NCI-H1436 treated with DMSO at 0.1 percent for 48 hours (cell line): ENCODE results near the gene GRIN2A.

Source experiments
- DNase-seq: peaks from one replicate; lab custom pipeline; 2025; lab: John Stamatoyannopoulos, UW

The GRIN2A gene

GRCh38 chr16:9766891-9767290, 415.3 kb downstream of the GRIN2A start:
- DNase-seq = no peak

DNA sequence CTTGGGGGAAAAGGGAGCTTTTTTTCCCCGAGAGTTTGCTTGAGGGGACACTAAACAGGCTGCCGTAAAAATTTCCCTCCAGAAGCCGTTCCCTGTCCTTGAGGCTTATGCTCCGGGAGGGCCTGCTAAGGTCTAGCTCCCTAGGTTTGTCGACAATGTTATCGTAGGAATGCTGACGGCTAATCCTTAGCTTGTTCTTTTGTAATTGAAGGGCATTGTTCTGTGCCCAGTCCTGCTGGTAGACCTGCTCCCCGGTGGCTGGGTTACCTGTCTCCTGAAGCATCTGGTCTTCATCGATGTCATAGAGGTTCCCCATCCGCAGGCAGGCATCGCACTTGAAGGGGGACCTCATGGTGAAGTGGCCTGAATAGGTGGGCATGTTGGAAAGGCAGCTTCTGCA, 418.7 kb downstream of the GRIN2A start:
- no peak for DNase-seq

GRCh38 chr16:9761870-9762269, 420.4 kb downstream of the GRIN2A start:
- no peak for DNase-seq

DNA sequence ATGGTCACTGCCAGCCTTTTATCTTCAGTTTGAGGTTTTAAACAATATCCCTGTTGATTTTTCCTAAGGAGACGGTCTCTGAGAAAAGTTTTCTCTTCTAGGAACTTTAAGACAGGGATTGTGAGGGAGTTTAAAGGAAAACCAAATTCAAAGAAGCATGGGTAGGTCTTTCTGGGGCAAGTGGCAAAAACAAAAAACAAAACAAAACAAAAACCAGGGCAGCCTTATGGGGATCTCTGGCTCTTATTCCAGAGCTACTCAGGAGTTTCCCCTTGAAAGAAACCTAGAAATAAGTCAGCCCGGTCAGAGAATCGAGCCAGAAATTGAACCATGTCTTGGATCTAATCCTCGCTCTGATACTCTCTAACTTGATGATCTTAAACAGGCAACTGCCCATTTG, 424.5 kb downstream of the GRIN2A start:
- no peak for DNase-seq

GRCh38 chr16:9756434-9756833, 425.8 kb downstream of the GRIN2A start:
- no peak for DNase-seq

GRCh38 chr16:9755081-9755480, 427.1 kb downstream of the GRIN2A start:
- DNase-seq = no peak

DNA sequence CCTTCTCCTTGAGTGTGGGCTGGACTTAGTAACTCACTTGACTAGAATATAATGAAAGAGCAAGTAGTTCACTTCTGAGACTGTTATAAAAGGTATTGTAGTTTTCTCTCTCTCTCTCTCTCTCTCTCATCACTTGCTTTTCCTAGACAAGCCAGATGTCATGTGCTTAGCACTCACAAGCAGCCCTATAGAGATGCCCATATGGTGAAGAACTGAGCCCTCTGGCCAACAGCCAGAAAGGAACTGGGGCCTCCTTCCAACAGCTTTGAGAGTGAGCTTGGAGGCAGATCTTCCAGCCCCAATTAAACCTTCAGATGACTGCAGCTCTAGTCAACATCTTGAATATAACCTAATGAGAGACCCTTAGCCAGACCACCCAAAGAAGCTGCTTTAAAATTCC, 440.5 kb downstream of the GRIN2A start:
- DNase-seq = no peak

GRCh38 chr16:9739301-9739700, 442.9 kb downstream of the GRIN2A start:
- no peak for DNase-seq

DNA sequence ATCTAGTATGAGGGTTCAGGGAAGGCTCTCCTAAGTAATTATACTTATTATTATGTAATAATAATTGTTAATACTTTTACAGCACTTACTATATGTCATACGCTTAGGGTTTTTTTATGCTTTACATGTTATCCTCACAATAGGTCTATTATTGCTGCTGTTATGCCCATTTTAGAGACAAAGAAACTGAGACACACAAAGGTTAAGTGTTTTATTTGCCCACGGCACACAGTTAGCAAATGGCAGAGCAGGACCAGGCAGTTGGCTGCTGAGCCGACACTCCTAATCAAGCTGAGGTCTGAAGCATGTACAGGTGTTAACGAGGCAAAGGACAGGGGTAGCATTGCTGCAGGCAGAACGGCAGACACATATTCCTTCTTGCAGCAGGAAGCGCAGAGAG, 443.5 kb downstream of the GRIN2A start:
- no peak for DNase-seq

DNA sequence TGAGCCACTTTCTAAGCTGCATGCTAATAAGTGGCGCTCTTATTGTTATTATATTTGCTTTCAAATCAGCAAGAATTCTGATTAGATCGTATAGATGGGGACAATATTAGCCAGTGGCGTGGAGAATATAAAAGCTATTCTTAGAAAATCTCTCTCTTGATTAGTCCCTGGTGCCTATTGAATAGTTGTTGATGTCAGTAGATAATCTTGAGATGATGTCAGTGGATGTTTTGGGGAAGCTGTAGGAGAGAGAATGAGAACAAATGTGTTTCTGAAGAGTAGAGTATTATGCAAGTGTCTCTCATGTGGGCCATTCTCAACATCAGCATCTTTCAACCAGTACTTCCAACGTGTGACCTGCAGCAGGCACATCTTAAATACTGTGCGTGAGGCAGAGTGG, 445.7 kb downstream of the GRIN2A start:
- no peak for DNase-seq

- no peak for DNase-seq
Measured at GRCh38 chr16:9723136-9723535, 459.1 kb downstream of the GRIN2A start.

DNA sequence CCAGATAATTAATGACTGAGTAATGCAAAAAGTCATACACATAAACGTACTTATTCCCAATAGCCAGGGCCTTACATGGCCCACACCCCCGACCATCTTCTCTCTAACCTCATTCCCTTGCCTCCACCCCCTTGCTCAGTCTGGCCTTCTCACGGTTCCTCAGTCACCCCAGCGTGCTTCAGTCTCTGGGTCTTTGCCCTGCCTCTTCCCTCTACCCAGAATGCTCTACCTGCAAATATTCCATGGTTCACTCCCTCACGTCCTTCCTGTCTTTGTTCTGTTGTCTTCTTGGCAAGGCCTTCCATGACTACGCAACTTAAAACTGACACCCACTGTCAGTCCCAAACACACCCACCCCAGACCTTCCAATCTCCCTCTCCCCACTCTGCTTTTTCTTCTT, 468.3 kb downstream of the GRIN2A start:
- DNase-seq = no peak

DNA sequence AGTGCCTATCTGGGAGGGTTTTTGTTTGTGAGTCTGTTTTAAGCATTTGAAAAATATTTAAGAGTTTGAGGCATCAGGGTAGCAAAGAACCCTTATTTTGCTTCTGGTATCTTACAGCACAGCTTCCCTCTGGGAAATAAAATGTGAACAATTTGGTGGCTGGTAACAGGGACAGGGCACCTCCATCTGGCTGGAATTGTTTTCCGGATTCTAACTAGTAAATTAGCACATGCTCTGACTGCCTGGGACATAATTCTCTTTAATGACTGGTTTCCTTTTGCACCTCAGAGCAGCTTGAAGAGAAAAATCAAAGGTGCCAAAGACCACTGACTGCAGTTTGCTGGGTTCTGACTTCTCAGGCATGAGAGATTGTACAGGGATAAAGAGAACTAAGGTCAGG, 469.1 kb downstream of the GRIN2A start:
- DNase-seq = no peak

DNA sequence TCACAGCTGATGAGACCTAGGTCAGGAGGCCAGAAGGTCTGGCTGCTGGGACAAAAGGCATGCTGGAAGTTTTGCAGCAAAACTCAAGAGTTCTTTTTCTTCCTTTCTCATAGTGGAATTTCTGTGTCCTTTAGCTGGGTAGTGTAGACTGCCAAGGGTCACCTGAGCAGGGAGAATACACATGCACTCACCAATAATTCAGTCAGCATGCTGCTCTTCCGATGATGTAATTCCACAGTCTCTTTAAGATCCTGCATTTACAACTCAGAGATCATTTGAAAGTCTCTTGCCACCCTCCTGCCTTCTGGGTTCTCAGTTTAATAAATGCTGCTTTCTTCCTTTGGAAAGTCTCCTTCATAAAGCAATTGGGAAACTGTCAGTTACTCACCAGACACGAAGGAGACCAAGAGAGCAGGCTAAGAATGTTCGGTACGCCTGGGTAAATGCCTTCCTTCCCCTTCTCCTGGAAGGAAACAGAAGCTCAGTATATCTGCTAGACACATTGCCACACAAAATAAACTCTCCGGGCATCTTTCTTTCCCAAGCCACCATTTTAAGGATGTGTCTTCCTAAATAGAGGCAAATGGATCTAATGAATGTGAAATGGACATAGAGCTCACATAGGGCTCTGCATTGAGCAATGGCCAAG, 473.1 kb downstream of the GRIN2A start:
- DNase-seq = no peak

- DNase-seq = no peak
Measured at GRCh38 chr16:9706217-9706836, 475.9 kb downstream of the GRIN2A start.

GRCh38 chr16:9703731-9704130, 478.5 kb downstream of the GRIN2A start:
- no peak for DNase-seq
